Loucy (cell line): ENCODE data around the gene SAMHD1.
"Not testable (repeated sequence)": the region's sequence is repeated elsewhere in the genome, so short reads cannot be mapped to it uniquely, and the experiment has no call there.

Source experiments
- H2AFZ ChIP-seq: fragments of 200-600 bp; sonication (generic); 2 replicates; pipeline ENCODE4 v1.6.0; 2016; ENCODE audit warnings: antibody characterized with exemption, mild to moderate bottlenecking, low read length, moderate library complexity
- H3F3A ChIP-seq: fragments of 200-600 bp; 2 replicates; pipeline ENCODE4 v1.6.0; 2016; ENCODE audit warnings: antibody characterized with exemption, low read depth, mild to moderate bottlenecking
- H3K27me3 ChIP-seq: fragments of 200-600 bp; sonication (generic); 2 replicates; pipeline ENCODE4 v1.6.1; 2014; ENCODE audit warnings: low read length, mild to moderate bottlenecking; ENCODE audit not compliant: insufficient read depth, poor library complexity, severe bottlenecking
- H3K36me3 ChIP-seq: fragments of 200-600 bp; sonication (generic); 2 replicates; pipeline ENCODE4 v1.6.1; 2016; ENCODE audit warnings: low read length; ENCODE audit not compliant: insufficient read depth
- H3K4me1 ChIP-seq: fragments of 200-600 bp; sonication (generic); 2 replicates; pipeline ENCODE4 v1.5.1; 2014; ENCODE audit warnings: low read length, mild to moderate bottlenecking; ENCODE audit not compliant: insufficient read depth, poor library complexity, severe bottlenecking
- H3K4me2 ChIP-seq: fragments of 200-600 bp; sonication (generic); 2 replicates; pipeline ENCODE4 v1.6.0; 2014; ENCODE audit warnings: antibody characterized with exemption, low read length, low read depth, mild to moderate bottlenecking; ENCODE audit not compliant: poor library complexity, severe bottlenecking
- H3K4me3 ChIP-seq: fragments of 200-600 bp; sonication (generic); 2 replicates; pipeline ENCODE4 v1.5.1; 2014; ENCODE audit warnings: low read length, mild to moderate bottlenecking, mixed read lengths; ENCODE audit not compliant: poor library complexity, severe bottlenecking
- H3K79me2 ChIP-seq: fragments of 200-600 bp; sonication (generic); 2 replicates; pipeline ENCODE4 v1.6.1; 2014; ENCODE audit warnings: low read length; ENCODE audit not compliant: insufficient read depth
- H3K9ac ChIP-seq: fragments of 200-600 bp; sonication (generic); 2 replicates; pipeline ENCODE4 v1.6.0; 2014; ENCODE audit warnings: mild to moderate bottlenecking, low read depth, low read length, moderate library complexity; ENCODE audit not compliant: poor library complexity, severe bottlenecking
- H3K9me2 ChIP-seq: fragments of 200-600 bp; sonication (generic); replicated peaks from 2 replicates; pipeline ENCODE4 v1.6.1; 2016; ENCODE audit warnings: low read depth, low read length, mixed read lengths
- H3K9me3 ChIP-seq: fragments of 200-600 bp; sonication (generic); 2 replicates; pipeline ENCODE4 v1.6.1; 2014; ENCODE audit warnings: mild to moderate bottlenecking, antibody characterized with exemption, low read length, low read depth; ENCODE audit not compliant: insufficient read depth
- H4K20me1 ChIP-seq: fragments of 200-600 bp; sonication (generic); 2 replicates; pipeline ENCODE4 v1.6.0; 2014; ENCODE audit warnings: antibody characterized with exemption, low read length, mild to moderate bottlenecking; ENCODE audit not compliant: insufficient read depth, poor library complexity, severe bottlenecking
- EZH2phosphoT487 ChIP-seq: fragments of 200-600 bp; IDR thresholded peaks from 2 replicates; pipeline ENCODE4 v1.6.1; 2018; ENCODE audit warnings: antibody characterized with exemption, mild to moderate bottlenecking, moderate library complexity, borderline replicate concordance
- TF ChIP-seq, protein P1 (sequence below): fragments of 200-600 bp; sonication (generic); conservative IDR thresholded peaks from 2 replicates; pipeline ENCODE4 v1.5.1; 2014; ENCODE audit warnings: mild to moderate bottlenecking, antibody characterized with exemption, low read length

SAMHD1 gene

DNA sequence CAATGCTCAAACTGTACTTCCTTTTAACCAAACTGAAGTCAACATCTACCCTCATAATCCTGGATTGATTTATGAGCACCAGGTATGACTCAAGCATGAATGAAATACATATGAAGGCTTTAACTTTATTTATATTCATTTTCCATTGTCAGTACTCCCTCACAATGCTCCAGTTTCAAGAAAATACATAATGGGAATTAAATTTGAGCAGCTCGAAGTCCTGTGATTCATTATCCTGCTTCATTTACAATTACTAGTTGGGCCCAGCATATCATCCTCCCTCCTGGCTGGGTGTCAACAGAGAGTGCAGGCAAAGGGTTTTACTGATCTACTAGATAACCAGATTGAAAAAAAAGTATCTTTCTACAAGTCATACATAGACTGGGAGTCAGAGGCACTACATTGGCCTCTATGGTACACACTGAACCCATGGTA is 10.1 kb downstream of the SAMHD1 start:
- Histone ChIP-seq H3K36me3 (no peaks in the 10 kb centered on the region), H3K9me3 (no peaks in the 10 kb centered on the region), H3K9ac (no peak overlapping the region)

DNA sequence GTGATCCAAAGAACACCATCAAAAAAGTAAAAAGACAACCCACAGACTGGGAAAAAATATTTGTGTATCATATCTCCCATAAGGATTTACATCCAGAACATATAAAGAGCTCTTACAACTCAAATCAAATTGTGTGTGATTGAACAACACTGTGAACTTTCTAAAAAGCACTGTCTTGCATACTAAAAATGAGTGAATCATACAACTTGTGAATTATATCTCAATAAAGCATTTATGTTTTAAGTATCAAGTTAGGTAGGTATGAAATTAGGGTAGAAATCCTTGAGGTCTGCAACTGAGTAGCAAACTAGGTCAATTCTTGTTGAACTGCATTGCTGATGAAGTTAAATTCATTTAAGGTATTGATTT is 14.1 kb downstream of the SAMHD1 start:
- Histone ChIP-seq H3F3A (no peaks in the 10 kb centered on the region), H4K20me1 (no peaks in the 10 kb centered on the region), H3K4me3 (no peak overlapping the region), H2AFZ (no peak overlapping the region), H3K27me3 (no peaks in the 10 kb centered on the region), H3K4me1 (no peaks in the 10 kb centered on the region), H3K36me3 (no peaks in the 10 kb centered on the region), H3K79me2 (no peaks in the 10 kb centered on the region), H3K9ac (no peak overlapping the region), H3K9me3 (no peaks in the 10 kb centered on the region), H3K4me2 (no peak overlapping the region), H3K9me2 (no peaks in the 10 kb centered on the region)
- TF ChIP-seq, protein P1, sequence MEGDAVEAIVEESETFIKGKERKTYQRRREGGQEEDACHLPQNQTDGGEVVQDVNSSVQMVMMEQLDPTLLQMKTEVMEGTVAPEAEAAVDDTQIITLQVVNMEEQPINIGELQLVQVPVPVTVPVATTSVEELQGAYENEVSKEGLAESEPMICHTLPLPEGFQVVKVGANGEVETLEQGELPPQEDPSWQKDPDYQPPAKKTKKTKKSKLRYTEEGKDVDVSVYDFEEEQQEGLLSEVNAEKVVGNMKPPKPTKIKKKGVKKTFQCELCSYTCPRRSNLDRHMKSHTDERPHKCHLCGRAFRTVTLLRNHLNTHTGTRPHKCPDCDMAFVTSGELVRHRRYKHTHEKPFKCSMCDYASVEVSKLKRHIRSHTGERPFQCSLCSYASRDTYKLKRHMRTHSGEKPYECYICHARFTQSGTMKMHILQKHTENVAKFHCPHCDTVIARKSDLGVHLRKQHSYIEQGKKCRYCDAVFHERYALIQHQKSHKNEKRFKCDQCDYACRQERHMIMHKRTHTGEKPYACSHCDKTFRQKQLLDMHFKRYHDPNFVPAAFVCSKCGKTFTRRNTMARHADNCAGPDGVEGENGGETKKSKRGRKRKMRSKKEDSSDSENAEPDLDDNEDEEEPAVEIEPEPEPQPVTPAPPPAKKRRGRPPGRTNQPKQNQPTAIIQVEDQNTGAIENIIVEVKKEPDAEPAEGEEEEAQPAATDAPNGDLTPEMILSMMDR: no peak
- TF ChIP-seq EZH2phosphoT487: no peak

More for the DNA sequence above, 10.1 kb downstream of the SAMHD1 start:
- TF ChIP-seq EZH2phosphoT487: no peak
- TF ChIP-seq, protein P1: no peak
- Histone ChIP-seq H3K27me3 (no peaks in the 10 kb centered on the region), H3K4me3 (no peak overlapping the region), H3K4me2 (no peak overlapping the region), H3K79me2 (no peaks in the 10 kb centered on the region), H3K4me1 (no peaks in the 10 kb centered on the region), H4K20me1 (no peaks in the 10 kb centered on the region), H2AFZ (no peak overlapping the region), H3K9me2 (no peaks in the 10 kb centered on the region), H3F3A (no peaks in the 10 kb centered on the region)

GRCh38 chr20:36936761-36937401 is 14.6 kb downstream of the SAMHD1 start:
- H3K4me1 ChIP-seq, H3K4me2 ChIP-seq, H3K79me2 ChIP-seq, H3K36me3 ChIP-seq, H4K20me1 ChIP-seq, H3K27me3 ChIP-seq, H3K9me2 ChIP-seq, H3K4me3 ChIP-seq, H3F3A ChIP-seq, H3K9me3 ChIP-seq, H2AFZ ChIP-seq, H3K9ac ChIP-seq: not testable (repeated sequence)

DNA sequence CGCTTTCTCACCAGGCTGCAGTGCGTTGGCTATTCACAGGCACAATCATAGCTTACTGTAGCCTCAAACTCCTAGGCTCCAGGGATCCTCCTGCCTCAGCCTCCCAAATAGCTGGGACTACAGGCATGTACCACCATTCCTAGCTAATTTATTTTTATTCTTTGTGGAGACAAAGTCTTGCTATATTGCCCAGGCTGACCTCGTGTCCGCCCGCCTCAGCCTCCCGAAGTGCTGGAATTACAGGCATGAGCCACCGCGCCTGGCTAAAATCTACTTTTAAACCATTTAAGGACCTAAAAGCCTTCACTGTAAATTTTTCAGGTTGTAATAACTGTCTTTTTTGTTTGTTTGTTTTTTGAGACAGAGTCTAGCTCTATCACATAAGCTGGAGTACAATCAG is 15.2 kb downstream of the SAMHD1 start:
- no peak overlapping the region for H3K9ac ChIP-seq

GRCh38 chr20:36933571-36933970 is 17.9 kb downstream of the SAMHD1 start:
- H3F3A ChIP-seq, H3K4me2 ChIP-seq, H3K36me3 ChIP-seq, H3K27me3 ChIP-seq, H3K9me2 ChIP-seq, H2AFZ ChIP-seq, H4K20me1 ChIP-seq, H3K9me3 ChIP-seq, H3K9ac ChIP-seq, H3K4me1 ChIP-seq, H3K79me2 ChIP-seq, H3K4me3 ChIP-seq: not testable (repeated sequence)

More for the DNA sequence above, 15.2 kb downstream of the SAMHD1 start:
- Histone ChIP-seq H3F3A (no peaks in the 10 kb centered on the region), H3K9me2 (no peaks in the 10 kb centered on the region), H2AFZ (no peak overlapping the region), H3K4me1 (no peaks in the 10 kb centered on the region), H3K4me2 (no peak overlapping the region), H3K9me3 (no peaks in the 10 kb centered on the region), H3K36me3 (no peaks in the 10 kb centered on the region), H3K79me2 (no peaks in the 10 kb centered on the region), H3K27me3 (no peaks in the 10 kb centered on the region), H3K4me3 (no peak overlapping the region), H4K20me1 (no peaks in the 10 kb centered on the region)
- TF ChIP-seq, protein P1: no peak
- TF ChIP-seq EZH2phosphoT487: no peak
